GM19372 (cell line): Measurements from ENCODE around the gene RAB35.
"Not testable (repeated sequence)": the region's sequence is repeated elsewhere in the genome, so short reads cannot be mapped to it uniquely, and the experiment has no call there.

Experiments
- ATAC-seq: cut with Tn5 transposase; IDR thresholded peaks from one replicate; pipeline ENCODE4 v1.9.1; 2021; ENCODE audit warnings: mild to moderate bottlenecking, low read depth, moderate library complexity; ENCODE audit not compliant: unreplicated experiment

Gene RAB35

GRCh38 chr12:120064054-120064940, 52.3 kb downstream of the RAB35 start:
- ATAC-seq = no peak

DNA sequence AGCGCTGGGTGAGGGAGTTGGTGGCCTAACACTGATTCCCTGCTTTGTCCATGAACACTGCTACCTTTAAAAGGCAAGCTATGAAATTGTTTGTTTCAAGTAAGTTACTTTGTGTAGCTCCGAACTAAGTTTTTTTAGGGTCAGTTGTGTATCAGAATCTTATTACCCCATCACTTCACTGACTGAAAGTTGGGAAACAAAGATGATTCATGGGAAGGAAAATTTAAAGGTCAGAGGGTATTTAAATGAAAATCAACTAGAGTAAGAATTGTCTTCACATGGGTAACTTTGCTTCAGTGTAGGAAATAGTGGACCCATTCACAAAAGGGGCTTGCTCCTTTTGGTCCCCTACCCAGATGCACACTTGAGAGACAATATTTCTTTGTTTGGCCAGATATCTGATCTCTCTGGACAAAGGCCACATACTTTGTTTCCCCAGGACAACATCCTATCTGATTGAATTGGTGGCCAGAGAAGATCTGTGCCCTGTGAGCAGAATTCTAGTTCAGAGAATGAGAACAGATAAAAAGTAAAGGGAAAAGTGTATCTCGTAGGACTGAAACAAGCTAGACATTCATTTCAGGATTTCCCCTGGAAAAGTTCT, 53.5 kb downstream of the RAB35 start:
- ATAC-seq = no peak

- ATAC-seq = no peak
These were observed 54.9 kb downstream of the RAB35 start for GRCh38 chr12:120061575-120062214.

DNA sequence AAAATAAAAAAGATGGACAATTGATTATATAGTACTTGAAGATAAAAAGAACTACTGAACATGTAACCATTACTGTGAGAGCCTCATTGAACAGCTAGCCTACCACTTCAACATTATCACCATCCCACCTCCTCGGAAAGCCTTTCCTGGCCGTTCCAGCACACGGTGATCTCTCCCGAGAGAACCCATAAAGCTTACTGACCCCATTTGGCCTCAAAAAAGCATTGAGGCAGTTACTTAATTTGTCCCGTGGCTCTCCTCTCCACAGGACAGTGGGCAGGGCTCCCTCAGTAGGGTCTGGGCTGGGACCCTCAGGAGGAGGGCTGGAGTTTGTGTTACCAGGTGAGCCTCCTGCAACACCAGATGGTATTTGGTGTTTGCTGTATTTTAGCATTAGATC, 55.8 kb downstream of the RAB35 start:
- ATAC-seq = no peak

- no peak for ATAC-seq
These were observed 56.4 kb downstream of the RAB35 start for GRCh38 chr12:120060196-120060595.

GRCh38 chr12:120056739-120057138, 59.8 kb downstream of the RAB35 start:
- ATAC-seq = no peak

GRCh38 chr12:120055231-120056000, 61.1 kb downstream of the RAB35 start:
- no peak for ATAC-seq

DNA sequence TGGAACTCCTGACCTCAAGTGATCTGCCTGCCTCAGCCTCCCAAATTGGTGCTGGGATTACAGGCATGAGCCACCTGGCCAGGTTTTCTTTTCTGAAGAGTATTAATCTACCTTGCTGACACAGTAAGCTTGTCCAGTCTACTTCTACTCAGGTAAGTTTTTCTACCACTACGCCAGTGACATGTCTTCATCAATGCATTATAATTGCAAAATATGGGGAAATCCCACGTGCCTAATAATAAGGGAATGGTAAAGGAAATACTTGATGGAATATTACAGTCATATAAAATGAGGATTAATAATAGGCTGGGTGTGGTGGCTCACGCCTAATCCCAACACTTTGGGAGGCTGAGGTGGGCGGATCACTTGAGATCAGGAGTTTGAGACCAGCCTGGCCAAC, 62.3 kb downstream of the RAB35 start:
- ATAC-seq = no peak

GRCh38 chr12:120051535-120051934, 65.0 kb downstream of the RAB35 start:
- ATAC-seq = no peak

- ATAC-seq = no peak
These were observed 67.1 kb downstream of the RAB35 start for GRCh38 chr12:120049426-120049825.

GRCh38 chr12:120048263-120048662, 68.3 kb downstream of the RAB35 start:
- no peak for ATAC-seq

DNA sequence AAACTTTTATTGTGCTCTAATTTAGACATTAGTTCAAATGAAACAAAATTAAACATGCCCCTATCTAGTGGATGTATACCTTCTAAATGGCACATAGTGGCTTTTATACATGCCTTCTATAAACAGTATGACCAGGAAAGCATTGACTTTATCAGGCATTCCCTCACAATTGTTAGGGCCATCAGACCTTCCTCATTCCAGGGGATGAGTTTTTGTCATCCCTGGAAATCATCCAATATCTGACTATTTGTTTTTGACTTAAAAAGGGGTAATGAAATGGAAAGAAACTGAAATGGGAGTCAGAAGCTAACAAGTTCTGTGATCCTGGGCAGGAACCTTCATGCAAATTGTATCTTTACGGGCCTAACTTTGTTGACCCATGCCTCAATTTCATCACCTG, 69.5 kb downstream of the RAB35 start:
- ATAC-seq = no peak

DNA sequence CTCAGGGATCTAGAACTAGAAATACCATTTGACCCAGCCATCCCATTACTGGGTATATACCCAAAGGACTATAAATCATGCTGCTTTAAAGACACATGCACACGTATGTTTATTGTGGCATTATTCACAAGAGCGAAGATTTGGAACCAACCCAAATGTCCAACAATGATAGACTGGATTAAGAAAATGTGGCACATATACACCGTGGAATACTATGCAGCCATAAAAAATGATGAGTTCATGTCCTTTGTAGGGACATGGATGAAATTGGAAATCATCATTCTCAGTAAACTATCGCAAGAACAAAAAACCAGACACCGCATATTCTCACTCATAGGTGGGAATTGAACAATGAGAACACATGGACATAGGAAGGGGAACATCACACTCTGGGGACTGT, 71.2 kb downstream of the RAB35 start:
- not testable (repeated sequence) for ATAC-seq
